ENCODE measurements around the gene ARPC5L.

The ARPC5L gene

GRCh38 chr9:124858330-124859046 lies 3.4 kb upstream of the ARPC5L start:
- WGBS (ENCODE audit: extremely low coverage, insufficient coverage, insufficient read length) = no CpG with 5 or more reads among the region's 9 CpGs
- Histone ChIP-seq H3K36me3 (ENCODE audit: control insufficient read depth in 1 of 2, insufficient read depth in 2 of 2, low read length in 2 of 2) (peaks cover 44 to 50% of the 10 kb centered on the region in 2 experiments), H3K79me1 (ENCODE audit: low read length) (peaks cover 11% of the 10 kb centered on the region), H3K79me2 (ENCODE audit: control insufficient read depth, insufficient read depth, low read length, poor library complexity) (peaks cover 16% of the 10 kb centered on the region), H3K23ac (ENCODE audit: low read length) (no peak overlapping the region), H3K4me3 (ENCODE audit: low read depth, low read length) (no peak overlapping the region), H3K9ac (ENCODE audit: low read length) (no peak overlapping the region), H3K9me3 (ENCODE audit: insufficient read depth, low read depth, low read length) (no peaks in the 10 kb centered on the region), H4K91ac (ENCODE audit: low read depth, low read length) (no peak overlapping the region), H2BK120ac (ENCODE audit: insufficient read depth, low read length, poor library complexity) (no peak overlapping the region), H2BK5ac (ENCODE audit: low read depth, low read length, poor library complexity) (no peak overlapping the region), H3K4me1 (ENCODE audit: control insufficient read depth in 1 of 2, insufficient read depth in 2 of 2, low read length in 2 of 2) (peaks cover 7 to 14% of the 10 kb centered on the region in 2 experiments), H2AK5ac (ENCODE audit: low read length) (no peak overlapping the region), H2AFZ (ENCODE audit: insufficient read depth, low read length, poor library complexity) (no peak overlapping the region), H3K4ac (ENCODE audit: low read depth, low read length) (no peak overlapping the region), H3K4me2 (ENCODE audit: low read length) (no peak overlapping the region), H3K18ac (ENCODE audit: low read length) (no peak overlapping the region), H4K12ac (ENCODE audit: low read depth, low read length) (no peak overlapping the region), H3K14ac (ENCODE audit: low read length) (no peak overlapping the region), H2BK12ac (ENCODE audit: low read length) (no peak overlapping the region), H3K27me3 (ENCODE audit: insufficient read depth, low read length) (no peaks in the 10 kb centered on the region), H4K8ac (ENCODE audit: low read depth, low read length) (no peak overlapping the region), H3K27ac (ENCODE audit: low read depth, low read length) (no peak overlapping the region)
- DNase-seq = no peak

- Histone ChIP-seq H4K8ac (ENCODE audit: low read depth, low read length) (no peak overlapping the region), H3K4me3 (ENCODE audit: low read depth, low read length) (no peak overlapping the region), H2BK5ac (ENCODE audit: low read depth, low read length, poor library complexity) (no peak overlapping the region), H3K27me3 (ENCODE audit: insufficient read depth, low read length) (no peaks in the 10 kb centered on the region), H3K4me1 (ENCODE audit: control insufficient read depth in 1 of 2, insufficient read depth in 2 of 2, low read length in 2 of 2) (peaks cover 7 to 14% of the 10 kb centered on the region in 2 experiments), H4K91ac (ENCODE audit: low read depth, low read length) (no peak overlapping the region), H3K79me2 (ENCODE audit: control insufficient read depth, insufficient read depth, low read length, poor library complexity) (peaks cover 16% of the 10 kb centered on the region), H3K36me3 (ENCODE audit: control insufficient read depth in 1 of 2, insufficient read depth in 2 of 2, low read length in 2 of 2) (peaks cover 44 to 50% of the 10 kb centered on the region in 2 experiments), H3K18ac (ENCODE audit: low read length) (no peak overlapping the region), H2BK12ac (ENCODE audit: low read length) (no peak overlapping the region), H3K4ac (ENCODE audit: low read depth, low read length) (peak overlapping the region; percentile 94), H3K4me2 (ENCODE audit: low read length) (peak overlapping the region; percentile 90), H4K12ac (ENCODE audit: low read depth, low read length) (no peak overlapping the region), H3K23ac (ENCODE audit: low read length) (no peak overlapping the region), H2BK120ac (ENCODE audit: insufficient read depth, low read length, poor library complexity) (no peak overlapping the region), H3K9ac (ENCODE audit: low read length) (peak overlapping the region; percentile 100), H2AFZ (ENCODE audit: insufficient read depth, low read length, poor library complexity) (no peak overlapping the region), H3K79me1 (ENCODE audit: low read length) (peaks cover 11% of the 10 kb centered on the region), H2AK5ac (ENCODE audit: low read length) (no peak overlapping the region), H3K27ac (ENCODE audit: low read depth, low read length) (no peak overlapping the region), H3K9me3 (ENCODE audit: insufficient read depth, low read depth, low read length) (no peaks in the 10 kb centered on the region), H3K14ac (ENCODE audit: low read length) (no peak overlapping the region)
- no CpG with 5 or more reads among the region's 10 CpGs for WGBS (ENCODE audit: extremely low coverage, insufficient coverage, insufficient read length)
- DNase-seq = no peak
Measured at GRCh38 chr9:124859803-124860581, 1.9 kb upstream of the ARPC5L start.

- H2BK120ac ChIP-seq (ENCODE audit: insufficient read depth, low read length, poor library complexity) = no peak overlapping the region
Measured at GRCh38 chr9:124860582-124861341, 1.2 kb upstream of the ARPC5L start.

GRCh38 chr9:124863371-124863871 lies 1.5 kb downstream of the ARPC5L start:
- Histone ChIP-seq H3K79me2 (ENCODE audit: control insufficient read depth, insufficient read depth, low read length, poor library complexity) (peaks cover 18% of the 10 kb centered on the region), H3K36me3 (ENCODE audit: control insufficient read depth in 1 of 2, insufficient read depth in 2 of 2, low read length in 2 of 2) (peaks cover 24 to 26% of the 10 kb centered on the region in 2 experiments), H3K9me3 (ENCODE audit: insufficient read depth, low read depth, low read length) (no peaks in the 10 kb centered on the region), H2BK12ac (ENCODE audit: low read length) (no peak overlapping the region), H3K4me1 (ENCODE audit: control insufficient read depth in 1 of 2, insufficient read depth in 2 of 2, low read length in 2 of 2) (peaks cover 11 to 14% of the 10 kb centered on the region in 2 experiments), H3K27ac (ENCODE audit: low read depth, low read length) (no peak overlapping the region), H3K18ac (ENCODE audit: low read length) (no peak overlapping the region), H4K8ac (ENCODE audit: low read depth, low read length) (no peak overlapping the region), H3K23ac (ENCODE audit: low read length) (no peak overlapping the region), H2BK5ac (ENCODE audit: low read depth, low read length, poor library complexity) (no peak overlapping the region), H3K27me3 (ENCODE audit: insufficient read depth, low read length) (no peaks in the 10 kb centered on the region), H3K79me1 (ENCODE audit: low read length) (peaks cover 13% of the 10 kb centered on the region), H4K12ac (ENCODE audit: low read depth, low read length) (no peak overlapping the region), H3K14ac (ENCODE audit: low read length) (no peak overlapping the region), H2AK5ac (ENCODE audit: low read length) (no peak overlapping the region), H3K4me2 (ENCODE audit: low read length) (no peak overlapping the region), H3K4ac (ENCODE audit: low read depth, low read length) (no peak overlapping the region), H2AFZ (ENCODE audit: insufficient read depth, low read length, poor library complexity) (no peak overlapping the region), H2BK120ac (ENCODE audit: insufficient read depth, low read length, poor library complexity) (no peak overlapping the region), H3K4me3 (ENCODE audit: low read depth, low read length) (no peak overlapping the region), H3K9ac (ENCODE audit: low read length) (no peak overlapping the region), H4K91ac (ENCODE audit: low read depth, low read length) (no peak overlapping the region)
- DNase-seq = no peak
- WGBS (ENCODE audit: extremely low coverage, insufficient coverage, insufficient read length) = no CpG with 5 or more reads among the region's 7 CpGs

More at GRCh38 chr9:124860582-124861341, 1.2 kb upstream of the ARPC5L start:
- no peak overlapping the region for H4K12ac ChIP-seq (ENCODE audit: low read depth, low read length)
- no peak overlapping the region for H2BK12ac ChIP-seq (ENCODE audit: low read length)
- peaks cover 7 to 14% of the 10 kb centered on the region in 2 experiments for H3K4me1 ChIP-seq (ENCODE audit: control insufficient read depth in 1 of 2, insufficient read depth in 2 of 2, low read length in 2 of 2)
- H3K4ac ChIP-seq (ENCODE audit: low read depth, low read length) = peak overlapping the region; percentile 94
- H3K9ac ChIP-seq (ENCODE audit: low read length) = peak overlapping the region; percentile 100
- H3K36me3 ChIP-seq (ENCODE audit: control insufficient read depth in 1 of 2, insufficient read depth in 2 of 2, low read length in 2 of 2) = peaks cover 44 to 50% of the 10 kb centered on the region in 2 experiments
- no CpG with 5 or more reads among the region's 12 CpGs for WGBS (ENCODE audit: extremely low coverage, insufficient coverage, insufficient read length)
- peak overlapping the region; percentile 91 for H4K8ac ChIP-seq (ENCODE audit: low read depth, low read length)
- H3K4me2 ChIP-seq (ENCODE audit: low read length) = peak overlapping the region; percentile 90
- H3K79me2 ChIP-seq (ENCODE audit: control insufficient read depth, insufficient read depth, low read length, poor library complexity) = peaks cover 16% of the 10 kb centered on the region
- no peaks in the 10 kb centered on the region for H3K27me3 ChIP-seq (ENCODE audit: insufficient read depth, low read length)
- H4K91ac ChIP-seq (ENCODE audit: low read depth, low read length) = peak overlapping the region; percentile 86
- H2AK5ac ChIP-seq (ENCODE audit: low read length) = peak overlapping the region; percentile 90
- H3K4me3 ChIP-seq (ENCODE audit: low read depth, low read length) = peak overlapping the region; percentile 98
- no peak overlapping the region for H2AFZ ChIP-seq (ENCODE audit: insufficient read depth, low read length, poor library complexity)
- H3K14ac ChIP-seq (ENCODE audit: low read length) = peak overlapping the region; percentile 94
- no peaks in the 10 kb centered on the region for H3K9me3 ChIP-seq (ENCODE audit: insufficient read depth, low read depth, low read length)
- no peak overlapping the region for H3K27ac ChIP-seq (ENCODE audit: low read depth, low read length)
- no peak overlapping the region for H3K23ac ChIP-seq (ENCODE audit: low read length)
- DNase-seq = no peak
- H3K79me1 ChIP-seq (ENCODE audit: low read length) = peaks cover 11% of the 10 kb centered on the region
- peak overlapping the region; percentile 87 for H3K18ac ChIP-seq (ENCODE audit: low read length)
- no peak overlapping the region for H2BK5ac ChIP-seq (ENCODE audit: low read depth, low read length, poor library complexity)
